Heart left ventricle (tissue), 13 donors: Measurements from ENCODE around the gene UPP1.

Experiments used
- CTCF ChIP-seq, 12 donors: fragments of 200-600 bp; sonication (generic) in 4 of 12; IDR thresholded peaks; one replicate each; pipeline versions ENCODE4 v1.5.0 to v1.8.0; 2018 to 2022; ENCODE audit warnings: antibody characterized with exemption in 12 of 12, mild to moderate bottlenecking in 5 of 12
- POLR2A ChIP-seq, 2 donors: fragments of 450-650 bp; IDR thresholded peaks; one replicate each; pipeline ENCODE4 v1.6.1; 2017; ENCODE audit warnings: antibody characterized with exemption in 2 of 2, mild to moderate bottlenecking in 2 of 2, moderate library complexity in 2 of 2
- donor health status: ischemic (EF 13 %, LVEDD 7.1; RV severe dilation, severe dysfunction).
- donor health status: DM: no; HTN: yes; CAD: no.
- donor health status: DM: no; HTN: no; CAD: no.
- donor health status: ischemic (EF 25% LVEDD 6.9; RV normal size, moderate dysfunction).
- donor health status: ischemic (EF 25% LVEDD 5.7; RV mildly dilated, moderate dysfunction).
- donor health status: ischemic (EF 35%, LVEDD 5.7; RV mildly dilated, moderate dysfunction).
- donor health status: nonischemic (EF 11% LVEDD 7.7; RV severe dilation, severe dysfunction).
- donor health status: DM: yes; HTN: yes; CAD: no.
- donor health status: PGD.
- donor health status: ischemic (EF 29% LVEDD 5.4; RV normal size, mild dysfunction).
- donor health status: nonischemic (EF 23%, LVEDD 6.1; RV moderate dilation, normal function).

- TF ChIP-seq CTCF (IDR thresholded peaks at IDR 0.05) (no peak), POLR2A (IDR thresholded peaks at IDR 0.05) (no peak)
These were observed 18.9 kb downstream of the UPP1 start for GRCh38 chr7:48107926-48108472.
